ENCODE data around the gene VASN.

GRCh38 chr16:4347765-4348509, 23.7 kb upstream of the VASN start:
- TF ChIP-seq POLR2A (IDR thresholded peaks at IDR 0.05; ENCODE audit: low read depth, low read length) (no peak), POLR2AphosphoS5 (IDR thresholded peaks at IDR 0.05; ENCODE audit: low read depth, low read length) (no peak), TAF1 (IDR thresholded peaks at IDR 0.05; ENCODE audit: borderline replicate concordance, low read depth, low read length) (no peak)

Data from GM12892 (cell line).